ENCODE data around the gene IGFBP6.

IGFBP6 gene

GRCh38 chr12:53097564-53098353 is at the start of gene IGFBP6:
Gene IGFBP6, plus strand, starts transcription at chr12:53097667. Its CDS starts 51 bp downstream, at chr12:53097718.
- peak; percentile 78 for DNase-seq
- no peak within 1 kb of the TSS for H3K27ac Mint-ChIP-seq

GRCh38 chr12:53048033-53048779 is 49.3 kb upstream of the IGFBP6 start:
- Mint-ChIP-seq H3K27ac (peak overlapping the region; percentile 67), H3K4me1 (peaks cover 30% of the 10 kb centered on the region), H3K36me3 (no peaks in the 10 kb centered on the region), H3K9me3 (no peaks in the 10 kb centered on the region), H3K27me3 (peaks cover 52% of the 10 kb centered on the region), H3K4me3 (peak overlapping the region; percentile 58)
- CTCF ChIA-PET = interaction anchor here (0.7 to 6.3 kb wide), 8 partner anchors 7 to 68 kb away, joined by 3 to 33 read pairs (median 6); partner anchors contain the start of genes SOAT2 and SPRYD3
- no peak for DNase-seq

More at GRCh38 chr12:53097564-53098353, at the start of gene IGFBP6:
- H3K27me3 Mint-ChIP-seq = peaks cover 59% of the 10 kb centered on the region
- H3K36me3 Mint-ChIP-seq = no peaks in the 10 kb centered on the region
- peaks cover 45% of the 10 kb centered on the region for H3K4me1 Mint-ChIP-seq
- CTCF ChIA-PET = interaction anchor here (0.7 to 9.1 kb wide), 8 partner anchors 8 to 198 kb away, joined by 3 to 250 read pairs (median 6); partner anchors contain the start of genes PFDN5 and SPRYD3
- H3K4me3 Mint-ChIP-seq = peak within 1 kb of the TSS; percentile 71
- no peaks in the 10 kb centered on the region for H3K9me3 Mint-ChIP-seq

- CTCF ChIA-PET = interaction anchor here (0.8 to 6.3 kb wide), 6 partner anchors 7 to 69 kb away, joined by 3 to 33 read pairs (median 6); partner anchors contain the start of gene SOAT2
These were observed 48.6 kb upstream of the IGFBP6 start for GRCh38 chr12:53048780-53049401.

GRCh38 chr12:53049571-53050318 is 47.7 kb upstream of the IGFBP6 start, which contains the start of gene TNS2:
Gene TNS2, plus strand, starts transcription at chr12:53050065. Its CDS starts 121 bp downstream, at chr12:53050186.
- DNase-seq = no peak
- no peaks in the 10 kb centered on the region for H3K9me3 Mint-ChIP-seq
- H3K27me3 Mint-ChIP-seq = peaks cover 48% of the 10 kb centered on the region
- CTCF ChIA-PET = interaction anchor here (0.8 to 2.6 kb wide), 2 partner anchors 36 to 41 kb away, joined by 3 to 6 read pairs; no protein-coding TSS in a partner anchor
- H3K4me3 Mint-ChIP-seq = no peak within 1 kb of the TSS
- no peaks in the 10 kb centered on the region for H3K36me3 Mint-ChIP-seq
- peaks cover 39% of the 10 kb centered on the region for H3K4me1 Mint-ChIP-seq
- H3K27ac Mint-ChIP-seq = peak within 1 kb of the TSS; percentile 39

More at GRCh38 chr12:53048780-53049401, 48.6 kb upstream of the IGFBP6 start:
- no peak for DNase-seq
- Mint-ChIP-seq H3K4me1 (peaks cover 35% of the 10 kb centered on the region), H3K27me3 (peaks cover 52% of the 10 kb centered on the region), H3K9me3 (no peaks in the 10 kb centered on the region), H3K4me3 (no peak overlapping the region), H3K36me3 (no peaks in the 10 kb centered on the region), H3K27ac (peak overlapping the region; percentile 67)

- no peaks in the 10 kb centered on the region for H3K9me3 Mint-ChIP-seq
- H3K4me3 Mint-ChIP-seq = no peak overlapping the region
- H3K27ac Mint-ChIP-seq = peak overlapping the region; percentile 39
- no peaks in the 10 kb centered on the region for H3K36me3 Mint-ChIP-seq
- DNase-seq = no peak
- H3K27me3 Mint-ChIP-seq = peaks cover 43% of the 10 kb centered on the region
- H3K4me1 Mint-ChIP-seq = peaks cover 44% of the 10 kb centered on the region
- CTCF ChIA-PET = interaction anchor here (1.0 to 1.1 kb wide), 2 partner anchors 11 to 15 kb away, joined by 3 to 6 read pairs; no protein-coding TSS in a partner anchor
These were observed 46.9 kb upstream of the IGFBP6 start for GRCh38 chr12:53050426-53051057.

GRCh38 chr12:53051058-53051880 is 46.2 kb upstream of the IGFBP6 start:
- no peaks in the 10 kb centered on the region for H3K9me3 Mint-ChIP-seq
- H3K4me1 Mint-ChIP-seq = peaks cover 39% of the 10 kb centered on the region
- CTCF ChIA-PET = interaction anchor here (1.0 to 1.1 kb wide), 3 partner anchors 10 to 15 kb away, joined by 3 to 6 read pairs (median 3); no protein-coding TSS in a partner anchor
- no peak for DNase-seq
- H3K4me3 Mint-ChIP-seq = no peak overlapping the region
- H3K27me3 Mint-ChIP-seq = peaks cover 43% of the 10 kb centered on the region
- no peak overlapping the region for H3K27ac Mint-ChIP-seq
- no peaks in the 10 kb centered on the region for H3K36me3 Mint-ChIP-seq

GRCh38 chr12:53051881-53052412 is 45.5 kb upstream of the IGFBP6 start:
- Mint-ChIP-seq H3K9me3 (no peaks in the 10 kb centered on the region), H3K27ac (no peak overlapping the region)
- CTCF ChIA-PET = interaction anchor here (1.0 to 1.1 kb wide), 2 partner anchors 10 to 15 kb away, joined by 3 read pairs; no protein-coding TSS in a partner anchor

GRCh38 chr12:53052419-53053217 is 44.8 kb upstream of the IGFBP6 start:
- CTCF ChIA-PET = interaction anchor here (0.8 to 6.2 kb wide), 7 partner anchors 7 to 87 kb away, joined by 3 to 33 read pairs (median 6); partner anchors contain the start of gene SPRYD3
- DNase-seq = no peak
- Mint-ChIP-seq H3K27ac (no peak overlapping the region), H3K27me3 (peaks cover 47% of the 10 kb centered on the region), H3K4me1 (peaks cover 32% of the 10 kb centered on the region), H3K36me3 (no peaks in the 10 kb centered on the region), H3K9me3 (no peaks in the 10 kb centered on the region), H3K4me3 (no peak overlapping the region)

More at GRCh38 chr12:53051881-53052412, 45.5 kb upstream of the IGFBP6 start:
- peaks cover 32% of the 10 kb centered on the region for H3K4me1 Mint-ChIP-seq
- DNase-seq = no peak
- no peak overlapping the region for H3K4me3 Mint-ChIP-seq
- peaks cover 41% of the 10 kb centered on the region for H3K27me3 Mint-ChIP-seq
- H3K36me3 Mint-ChIP-seq = no peaks in the 10 kb centered on the region

GRCh38 chr12:53053218-53054111 is 44.0 kb upstream of the IGFBP6 start:
- CTCF ChIA-PET = interaction anchor here (0.6 to 6.2 kb wide), 12 partner anchors 8 to 173 kb away, joined by 3 to 33 read pairs (median 5); partner anchors contain the start of genes SOAT2 and SPRYD3
- H3K9me3 Mint-ChIP-seq = no peaks in the 10 kb centered on the region
- DNase-seq = peak; percentile 68
- peaks cover 55% of the 10 kb centered on the region for H3K27me3 Mint-ChIP-seq
- peak overlapping the region; percentile 89 for H3K27ac Mint-ChIP-seq
- H3K36me3 Mint-ChIP-seq = no peaks in the 10 kb centered on the region
- H3K4me3 Mint-ChIP-seq = peak overlapping the region; percentile 91
- H3K4me1 Mint-ChIP-seq = peaks cover 32% of the 10 kb centered on the region

- peak overlapping the region; percentile 89 for H3K27ac Mint-ChIP-seq
- H3K27me3 Mint-ChIP-seq = peaks cover 55% of the 10 kb centered on the region
- no peaks in the 10 kb centered on the region for H3K9me3 Mint-ChIP-seq
- peak; percentile 96 for DNase-seq
- H3K36me3 Mint-ChIP-seq = no peaks in the 10 kb centered on the region
- H3K4me3 Mint-ChIP-seq = peak overlapping the region; percentile 91
- H3K4me1 Mint-ChIP-seq = peaks cover 24% of the 10 kb centered on the region
- CTCF ChIA-PET = interaction anchor here (0.6 to 6.2 kb wide), 10 partner anchors 8 to 174 kb away, joined by 3 to 33 read pairs (median 5); partner anchors contain the start of genes SOAT2 and SPRYD3
These were observed 43.2 kb upstream of the IGFBP6 start for GRCh38 chr12:53054112-53054878.

Measured in activated naive CD4-positive, alpha-beta T cell treated with anti-CD3 and anti-CD28 coated beads, Interleukin-2, amount 10 ng/mL, durations not matched to agents 7 days and 5 days (primary cell).